ENCODE results near the gene MAGEF1.

Gene MAGEF1

GRCh38 chr3:184725176-184725719, 13.4 kb upstream of the MAGEF1 start:
- DNase-seq (ENCODE audit: low read depth in 2 of 2), result no peak

- DNase-seq (ENCODE audit: low read depth in 2 of 2), result no peak
Observed at GRCh38 chr3:184724699-184725098, 12.8 kb upstream of the MAGEF1 start.

GRCh38 chr3:184719709-184720108, 7.8 kb upstream of the MAGEF1 start:
- DNase-seq (ENCODE audit: low read depth in 2 of 2), result no peak

GRCh38 chr3:184718431-184718830, 6.6 kb upstream of the MAGEF1 start:
- no peak for DNase-seq (ENCODE audit: low read depth in 2 of 2)

GRCh38 chr3:184717399-184717983, 5.6 kb upstream of the MAGEF1 start:
- DNase-seq (ENCODE audit: low read depth in 2 of 2), result no peak

GRCh38 chr3:184716622-184717398, 4.9 kb upstream of the MAGEF1 start:
- DNase-seq (ENCODE audit: low read depth in 2 of 2), result no peak

GRCh38 chr3:184715943-184716621, 4.2 kb upstream of the MAGEF1 start:
- no peak for DNase-seq (ENCODE audit: low read depth in 2 of 2)

GRCh38 chr3:184713521-184713920, 1.7 kb upstream of the MAGEF1 start:
- DNase-seq (ENCODE audit: low read depth in 2 of 2), result no peak

GRCh38 chr3:184713040-184713355, 1.1 kb upstream of the MAGEF1 start:
- no peak for DNase-seq (ENCODE audit: low read depth in 2 of 2)

- no peak for DNase-seq (ENCODE audit: low read depth in 2 of 2)
Observed at GRCh38 chr3:184712248-184713039, 580 bp upstream of the MAGEF1 start.

- DNase-seq (ENCODE audit: low read depth in 2 of 2), result no peak
Observed at GRCh38 chr3:184710870-184711492, 883 bp downstream of the MAGEF1 start.

- no peak for DNase-seq (ENCODE audit: low read depth in 2 of 2)
Observed at GRCh38 chr3:184703657-184704056, 8.2 kb downstream of the MAGEF1 start.

GRCh38 chr3:184700759-184701158, 11.1 kb downstream of the MAGEF1 start:
- DNase-seq (ENCODE audit: low read depth in 2 of 2), result no peak

GRCh38 chr3:184697845-184698244, 14.0 kb downstream of the MAGEF1 start:
- no peak for DNase-seq (ENCODE audit: low read depth in 2 of 2)

- no peak for DNase-seq (ENCODE audit: low read depth in 2 of 2)
Observed at GRCh38 chr3:184696697-184697096, 15.2 kb downstream of the MAGEF1 start.

GRCh38 chr3:184694716-184695115, 17.1 kb downstream of the MAGEF1 start:
- DNase-seq (ENCODE audit: low read depth in 2 of 2), result no peak

- no peak for DNase-seq (ENCODE audit: low read depth in 2 of 2)
Observed at GRCh38 chr3:184694133-184694665, 17.7 kb downstream of the MAGEF1 start.

- no peak for DNase-seq (ENCODE audit: low read depth in 2 of 2)
Observed at GRCh38 chr3:184693011-184693975, 18.6 kb downstream of the MAGEF1 start.

GRCh38 chr3:184691397-184692231, 20.2 kb downstream of the MAGEF1 start:
- no peak for DNase-seq (ENCODE audit: low read depth in 2 of 2)

Data from activated CD8-positive, alpha-beta memory T cell treated with anti-CD3 and anti-CD28 coated beads for 4 hours (primary cell).